ENCODE data around the gene ALDH1L1.

Gene ALDH1L1

DNA sequence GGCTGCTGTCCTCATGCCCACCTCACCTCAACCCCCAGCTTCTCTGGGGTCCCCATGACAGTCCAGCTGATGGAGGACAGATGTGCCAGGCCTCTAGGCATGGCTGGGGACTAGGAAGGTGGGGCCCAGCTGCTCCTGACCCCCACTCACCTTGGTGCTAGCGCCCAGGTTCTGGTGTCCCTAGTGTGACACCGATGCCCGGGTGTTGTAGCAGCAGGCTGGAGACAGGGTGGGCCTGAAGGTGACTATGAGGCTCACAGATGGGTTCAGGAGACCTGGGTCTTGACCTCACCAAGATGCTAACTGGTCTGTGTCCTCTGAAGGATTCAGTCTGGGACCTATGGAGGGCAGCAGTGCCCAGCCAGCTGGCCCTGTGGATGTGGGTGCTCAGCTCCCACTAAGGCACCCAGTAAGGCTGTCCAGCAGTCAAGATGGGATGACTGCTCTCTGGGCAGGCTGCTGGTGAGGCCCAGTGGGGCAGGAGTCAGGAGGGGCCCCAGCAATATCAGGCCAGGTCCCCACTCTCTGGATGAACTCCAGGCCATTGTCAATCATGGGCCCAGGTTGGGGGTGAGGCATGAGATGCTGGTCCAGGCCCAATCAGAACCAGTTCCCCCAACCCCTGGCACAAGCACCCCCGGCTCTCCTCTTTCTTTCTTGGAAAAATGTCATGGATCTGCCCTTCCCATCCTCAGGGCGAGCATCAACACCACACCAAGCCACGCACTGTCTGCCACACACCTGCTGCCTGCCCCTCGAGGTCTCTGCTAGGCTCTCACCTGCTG lies 33.0 kb downstream of the ALDH1L1 start:
- no peak overlapping the region for H3K4me3 ChIP-seq (ENCODE audit: low read depth, low read length)
- DNase-seq (ENCODE audit: low read depth) = no peak
- TF ChIP-seq, protein P1, sequence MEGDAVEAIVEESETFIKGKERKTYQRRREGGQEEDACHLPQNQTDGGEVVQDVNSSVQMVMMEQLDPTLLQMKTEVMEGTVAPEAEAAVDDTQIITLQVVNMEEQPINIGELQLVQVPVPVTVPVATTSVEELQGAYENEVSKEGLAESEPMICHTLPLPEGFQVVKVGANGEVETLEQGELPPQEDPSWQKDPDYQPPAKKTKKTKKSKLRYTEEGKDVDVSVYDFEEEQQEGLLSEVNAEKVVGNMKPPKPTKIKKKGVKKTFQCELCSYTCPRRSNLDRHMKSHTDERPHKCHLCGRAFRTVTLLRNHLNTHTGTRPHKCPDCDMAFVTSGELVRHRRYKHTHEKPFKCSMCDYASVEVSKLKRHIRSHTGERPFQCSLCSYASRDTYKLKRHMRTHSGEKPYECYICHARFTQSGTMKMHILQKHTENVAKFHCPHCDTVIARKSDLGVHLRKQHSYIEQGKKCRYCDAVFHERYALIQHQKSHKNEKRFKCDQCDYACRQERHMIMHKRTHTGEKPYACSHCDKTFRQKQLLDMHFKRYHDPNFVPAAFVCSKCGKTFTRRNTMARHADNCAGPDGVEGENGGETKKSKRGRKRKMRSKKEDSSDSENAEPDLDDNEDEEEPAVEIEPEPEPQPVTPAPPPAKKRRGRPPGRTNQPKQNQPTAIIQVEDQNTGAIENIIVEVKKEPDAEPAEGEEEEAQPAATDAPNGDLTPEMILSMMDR (IDR thresholded peaks at IDR 0.05; ENCODE audit: control insufficient read depth, extremely low read depth, insufficient read depth) = no peak

DNA sequence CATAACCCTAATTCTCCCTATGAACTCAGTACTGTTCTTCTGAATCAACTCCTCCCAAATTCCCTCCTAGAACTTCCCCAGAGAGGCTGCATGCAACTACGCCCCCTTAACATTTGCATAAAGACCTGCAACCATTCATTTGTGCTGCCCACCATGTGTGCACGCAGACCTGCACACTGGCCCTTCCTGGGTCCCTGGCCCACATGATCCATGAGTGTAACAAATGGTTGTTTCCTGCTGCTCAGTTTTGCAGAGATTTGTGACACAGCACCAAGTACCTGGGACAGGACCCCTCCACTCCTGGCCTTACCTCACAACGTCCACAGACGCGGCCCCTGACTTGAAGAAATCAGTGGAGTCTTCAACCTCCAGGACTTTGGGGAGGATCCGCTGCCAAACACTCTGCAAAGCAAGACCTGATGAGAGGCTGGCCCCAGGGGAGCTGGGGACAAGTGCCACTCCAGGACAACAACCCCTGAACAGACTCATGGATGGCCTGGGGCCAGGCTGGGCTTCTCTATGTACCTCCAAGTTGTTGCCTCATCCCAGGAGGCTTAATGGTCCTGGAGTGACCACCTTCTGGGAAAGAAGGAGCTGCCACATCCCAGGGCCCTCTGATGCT lies 33.8 kb downstream of the ALDH1L1 start:
- no peak for DNase-seq (ENCODE audit: low read depth)
- no peak overlapping the region for H3K4me3 ChIP-seq (ENCODE audit: low read depth, low read length)
- TF ChIP-seq, protein P1 (IDR thresholded peaks at IDR 0.05; ENCODE audit: control insufficient read depth, extremely low read depth, insufficient read depth) = no peak

DNA sequence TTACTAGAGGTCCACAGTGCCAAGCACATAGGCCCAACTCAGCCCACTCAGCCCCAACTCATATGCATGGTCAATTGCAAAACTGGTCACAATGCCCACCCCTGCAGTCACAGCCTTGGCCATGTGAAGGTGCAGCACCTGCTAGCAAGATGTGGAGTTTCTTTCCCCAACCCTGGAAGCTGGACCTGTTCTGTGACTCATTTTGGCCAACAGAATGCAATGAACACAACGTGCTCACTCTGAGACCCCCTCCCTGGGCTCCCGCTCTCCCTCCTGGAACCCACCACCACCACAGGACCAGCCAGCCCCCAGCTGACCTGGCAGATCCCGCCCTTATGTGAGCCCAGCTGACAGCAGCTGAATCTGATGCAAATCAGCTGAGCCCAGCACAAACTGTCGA lies 34.4 kb downstream of the ALDH1L1 start:
- TF ChIP-seq, protein P1 (IDR thresholded peaks at IDR 0.05; ENCODE audit: control insufficient read depth, extremely low read depth, insufficient read depth) = no peak

DNA sequence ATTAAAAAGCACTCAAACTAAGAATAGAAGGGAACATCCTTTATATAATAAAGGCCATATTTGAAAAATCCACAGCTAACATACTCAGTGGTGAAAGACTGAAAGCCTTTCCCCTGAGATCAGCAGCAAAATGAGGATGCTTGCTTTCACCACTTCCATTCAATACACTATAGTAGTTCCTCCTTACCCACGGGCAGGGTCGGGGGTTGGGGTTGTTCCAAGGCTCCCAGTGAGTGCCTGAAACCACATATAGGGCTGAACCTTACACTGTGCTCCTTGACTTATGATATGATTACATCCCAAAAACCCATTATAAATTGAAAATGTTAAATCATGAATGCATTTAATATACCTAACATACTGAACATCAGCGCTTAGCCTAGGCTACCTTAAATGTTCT lies 37.7 kb downstream of the ALDH1L1 start:
- no peak for DNase-seq (ENCODE audit: low read depth)
- TF ChIP-seq, protein P1 (IDR thresholded peaks at IDR 0.05; ENCODE audit: control insufficient read depth, extremely low read depth, insufficient read depth) = no peak
- no peak overlapping the region for H3K4me3 ChIP-seq (ENCODE audit: low read depth, low read length)

More for the DNA sequence above, 34.4 kb downstream of the ALDH1L1 start:
- no peak overlapping the region for H3K4me3 ChIP-seq (ENCODE audit: low read depth, low read length)
- DNase-seq (ENCODE audit: low read depth) = no peak

DNA sequence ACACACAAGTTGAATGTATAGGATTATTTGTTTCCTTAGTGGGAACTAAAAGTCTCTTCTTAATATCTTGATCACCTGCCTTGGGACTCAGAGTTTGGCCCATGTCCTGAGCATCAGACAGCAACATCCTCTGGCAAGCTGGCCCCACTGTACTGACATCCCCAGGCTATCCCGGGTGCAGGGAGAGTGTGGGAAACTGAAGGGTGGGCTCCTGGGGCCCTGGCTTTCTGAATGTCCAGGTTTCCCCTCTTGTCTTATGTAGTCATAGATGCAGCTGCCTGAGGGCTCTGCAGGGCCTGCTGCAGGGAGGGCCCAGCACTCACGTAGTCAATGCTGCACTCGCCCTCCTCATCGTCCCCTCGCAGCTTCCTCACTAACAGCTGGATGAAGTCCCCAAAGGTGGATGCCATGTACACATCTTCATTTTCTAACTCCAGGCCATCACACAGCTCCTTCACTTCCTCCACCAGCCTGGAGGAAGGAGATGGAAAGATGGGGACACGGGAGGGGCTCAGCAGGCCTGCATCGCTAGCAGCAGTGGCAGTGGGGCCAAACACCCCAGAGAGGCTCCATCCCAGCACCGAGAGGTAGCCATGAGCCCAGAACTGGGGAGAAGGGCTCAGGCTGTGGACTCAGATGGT lies 42.8 kb downstream of the ALDH1L1 start:
- H3K4me3 ChIP-seq (ENCODE audit: low read depth, low read length) = no peak overlapping the region
- TF ChIP-seq, protein P1 (IDR thresholded peaks at IDR 0.05; ENCODE audit: control insufficient read depth, extremely low read depth, insufficient read depth) = no peak
- DNase-seq (ENCODE audit: low read depth) = no peak

DNA sequence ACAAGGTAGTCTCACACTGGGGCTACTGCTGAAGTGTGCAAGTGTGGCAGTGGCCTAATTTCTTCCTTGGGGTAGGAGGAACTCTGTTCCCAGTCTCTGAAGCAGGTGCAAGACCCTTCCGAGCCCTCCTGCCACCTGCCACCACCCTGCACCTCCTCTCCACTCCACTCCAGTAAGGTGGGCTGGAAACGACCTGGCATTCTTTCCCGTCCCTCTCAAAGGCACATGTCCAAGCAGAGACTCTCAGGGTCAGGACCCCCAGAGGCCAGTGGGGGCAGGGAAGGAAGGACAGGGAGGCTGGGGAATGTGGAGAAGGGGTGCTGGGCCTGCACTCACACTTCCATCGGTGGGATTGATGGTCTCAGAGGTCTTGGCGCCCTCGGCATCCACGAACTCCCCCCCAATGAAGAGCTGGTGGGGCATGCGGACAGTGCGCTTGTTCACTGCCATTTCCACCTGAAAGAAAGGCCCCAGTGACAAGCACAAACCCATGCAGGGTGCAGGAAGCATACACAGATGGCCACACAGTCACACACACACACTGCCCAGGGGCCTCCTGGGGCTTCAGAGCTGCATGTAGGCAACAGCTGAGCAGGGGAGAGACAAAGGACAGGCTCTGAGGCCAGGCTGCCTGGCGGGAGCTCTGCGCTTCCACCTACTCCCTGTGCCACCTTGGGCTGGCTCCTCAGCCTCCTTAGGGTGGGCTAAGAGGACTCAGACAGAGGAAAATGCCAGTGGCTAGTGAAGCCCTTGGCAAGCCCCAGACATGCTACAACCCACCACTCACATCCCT lies 43.8 kb downstream of the ALDH1L1 start:
- TF ChIP-seq, protein P1 (IDR thresholded peaks at IDR 0.05; ENCODE audit: control insufficient read depth, extremely low read depth, insufficient read depth) = no peak
- H3K4me3 ChIP-seq (ENCODE audit: low read depth, low read length) = no peak overlapping the region
- no peak for DNase-seq (ENCODE audit: low read depth)

Measured in LNCaP clone FGC (cell line).